ENCODE results near the gene PPARG. TPM values are rescaled to one million over a fixed set of nuclear protein-coding genes. Genes with fewer than 3 reads are reported as not detected.

The PPARG gene
- total and polyA plus RNA-seq, 3 experiments from 2014 or later, result 0.66 to 0.74 TPM; not detected in 1

DNA sequence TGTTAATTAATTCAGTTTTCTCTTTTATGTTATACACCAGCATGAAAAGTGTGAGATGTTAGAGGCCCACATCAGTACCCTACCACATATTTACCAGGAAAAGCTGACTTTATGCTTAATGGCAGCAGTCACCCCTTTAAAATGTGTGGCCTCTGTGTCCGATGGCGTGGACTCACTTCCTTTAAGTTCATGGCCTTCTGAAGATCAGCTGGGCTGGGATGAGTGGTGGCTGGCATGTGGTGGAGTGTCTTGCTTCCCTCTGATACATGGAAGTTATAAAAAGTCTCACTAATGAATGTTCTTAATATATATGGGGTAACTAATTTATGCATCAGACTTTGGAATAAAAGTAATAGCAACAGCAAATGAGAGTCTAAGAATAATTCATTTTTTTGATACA, 32.1 kb downstream of the PPARG start:
- peaks cover 7 to 22% of the 10 kb centered on the region in 2 donors for H3K27me3 Mint-ChIP-seq
- no peaks in the 10 kb centered on the region for H3K4me1 Mint-ChIP-seq
- DNase-seq, result no peak
- no peaks in the 10 kb centered on the region for H3K4me1 ChIP-seq (ENCODE audit: insufficient read depth, low read length)
- H3K36me3 ChIP-seq (ENCODE audit: insufficient read depth, low read length), result no peaks in the 10 kb centered on the region
- H3K36me3 Mint-ChIP-seq, result no peaks in the 10 kb centered on the region
- H3K9me3 Mint-ChIP-seq, result no peaks in the 10 kb centered on the region
- H3K4me3 Mint-ChIP-seq, result no peak overlapping the region
- H3K4me3 ChIP-seq (ENCODE audit: low read length), result no peak overlapping the region
- CTCF ChIA-PET, result no interaction called here
- no peak overlapping the region for H3K27ac Mint-ChIP-seq
- no peak overlapping the region for H3K27ac ChIP-seq (ENCODE audit: low read depth, low read length)
- H3K9me3 ChIP-seq (ENCODE audit: low read length), result no peaks in the 10 kb centered on the region
- no peaks in the 10 kb centered on the region for H3K27me3 ChIP-seq (ENCODE audit: insufficient read depth, low read length, poor library complexity, severe bottlenecking)
- POLR2A ChIA-PET, result no interaction called here

DNA sequence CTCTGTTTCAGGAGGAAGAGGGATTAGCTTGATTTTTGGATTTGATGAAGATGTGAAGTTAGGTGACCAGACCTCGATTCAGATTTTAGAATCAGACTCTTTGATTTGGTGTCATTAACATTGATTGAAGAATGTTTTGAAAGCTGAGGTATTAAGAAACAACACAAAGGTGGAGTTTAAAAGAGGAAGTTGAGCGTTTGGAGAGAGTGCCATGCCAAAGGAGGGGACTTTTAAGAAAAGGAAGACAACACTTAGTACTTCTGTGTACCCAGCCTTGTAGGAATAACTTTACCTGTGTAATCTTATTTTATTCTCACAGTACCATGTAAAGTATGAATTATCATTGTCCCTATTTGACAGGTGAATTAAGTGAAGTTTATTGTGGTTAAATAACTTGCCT, 34.4 kb downstream of the PPARG start:
- ChIA-PET CTCF (no interaction called here), POLR2A (no interaction called here)
- H3K4me3 Mint-ChIP-seq, result no peak overlapping the region
- no peak overlapping the region for H3K27ac Mint-ChIP-seq
- Histone ChIP-seq H3K9me3 (ENCODE audit: low read length) (no peaks in the 10 kb centered on the region), H3K4me3 (ENCODE audit: low read length) (no peak overlapping the region), H3K27me3 (ENCODE audit: insufficient read depth, low read length, poor library complexity, severe bottlenecking) (no peaks in the 10 kb centered on the region), H3K36me3 (ENCODE audit: insufficient read depth, low read length) (no peaks in the 10 kb centered on the region), H3K27ac (ENCODE audit: low read depth, low read length) (no peak overlapping the region), H3K4me1 (ENCODE audit: insufficient read depth, low read length) (no peaks in the 10 kb centered on the region)
- H3K36me3 Mint-ChIP-seq, result no peaks in the 10 kb centered on the region
- peaks cover 10 to 16% of the 10 kb centered on the region in 2 donors for H3K27me3 Mint-ChIP-seq
- no peaks in the 10 kb centered on the region for H3K4me1 Mint-ChIP-seq
- no peak for DNase-seq
- H3K9me3 Mint-ChIP-seq, result no peaks in the 10 kb centered on the region

DNA sequence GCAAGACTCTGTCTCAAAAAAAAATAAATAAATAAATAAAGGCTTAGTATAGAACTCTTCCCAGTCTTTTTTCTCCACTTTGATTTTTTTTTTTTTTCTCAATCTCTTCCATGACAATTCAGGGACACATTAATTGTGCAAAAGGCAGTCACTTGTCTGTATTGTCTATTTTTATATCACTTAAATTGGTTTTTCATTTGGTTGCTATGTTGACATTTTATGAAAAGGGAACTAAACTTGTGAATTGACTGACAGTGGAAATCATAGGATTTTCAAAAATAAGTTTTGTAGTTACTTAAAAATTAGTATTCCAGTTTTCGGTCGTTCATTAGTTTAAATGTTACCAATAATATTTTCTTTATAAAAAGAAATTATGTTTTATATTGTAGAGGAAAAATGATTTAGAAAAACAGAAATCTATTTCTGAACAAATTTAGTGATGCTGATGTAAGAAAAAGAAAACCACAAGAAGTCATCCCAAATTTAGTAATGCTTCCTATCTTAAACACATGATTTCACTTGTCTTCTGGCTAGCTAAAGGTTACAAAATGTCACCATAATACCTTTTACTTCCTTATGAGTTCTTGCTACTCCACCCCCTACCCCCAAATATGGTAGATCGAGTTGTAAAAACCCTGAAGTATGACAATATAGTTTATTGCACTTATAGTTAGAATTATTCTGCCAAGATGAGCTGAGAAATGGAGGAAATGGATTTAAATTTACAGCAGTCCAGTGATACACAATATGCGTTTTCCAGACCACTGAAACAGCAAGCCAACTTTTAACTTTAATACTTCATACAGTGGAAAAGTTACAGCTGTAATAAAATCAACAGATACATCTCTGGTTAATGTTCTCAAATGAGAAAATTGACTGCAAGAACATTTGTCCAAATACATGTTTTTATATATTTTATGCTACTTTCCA, 37.0 kb downstream of the PPARG start:
- H3K36me3 ChIP-seq (ENCODE audit: insufficient read depth, low read length), result no peaks in the 10 kb centered on the region
- H3K9me3 Mint-ChIP-seq, result no peaks in the 10 kb centered on the region
- no peak overlapping the region for H3K27ac ChIP-seq (ENCODE audit: low read depth, low read length)
- no peaks in the 10 kb centered on the region for H3K27me3 ChIP-seq (ENCODE audit: insufficient read depth, low read length, poor library complexity, severe bottlenecking)
- no peak overlapping the region for H3K27ac Mint-ChIP-seq
- peaks cover 10 to 16% of the 10 kb centered on the region in 2 donors for H3K27me3 Mint-ChIP-seq
- ChIA-PET POLR2A (interaction anchor here (0.5 kb wide), 1 partner anchor 406 kb away, joined by 3 read pairs; no protein-coding TSS in a partner anchor), CTCF (no interaction called here)
- no peaks in the 10 kb centered on the region for H3K36me3 Mint-ChIP-seq
- H3K4me3 ChIP-seq (ENCODE audit: low read length), result no peak overlapping the region
- H3K4me3 Mint-ChIP-seq, result no peak overlapping the region
- no peaks in the 10 kb centered on the region for H3K4me1 Mint-ChIP-seq
- no peaks in the 10 kb centered on the region for H3K4me1 ChIP-seq (ENCODE audit: insufficient read depth, low read length)
- no peaks in the 10 kb centered on the region for H3K9me3 ChIP-seq (ENCODE audit: low read length)
- DNase-seq, result no peak

DNA sequence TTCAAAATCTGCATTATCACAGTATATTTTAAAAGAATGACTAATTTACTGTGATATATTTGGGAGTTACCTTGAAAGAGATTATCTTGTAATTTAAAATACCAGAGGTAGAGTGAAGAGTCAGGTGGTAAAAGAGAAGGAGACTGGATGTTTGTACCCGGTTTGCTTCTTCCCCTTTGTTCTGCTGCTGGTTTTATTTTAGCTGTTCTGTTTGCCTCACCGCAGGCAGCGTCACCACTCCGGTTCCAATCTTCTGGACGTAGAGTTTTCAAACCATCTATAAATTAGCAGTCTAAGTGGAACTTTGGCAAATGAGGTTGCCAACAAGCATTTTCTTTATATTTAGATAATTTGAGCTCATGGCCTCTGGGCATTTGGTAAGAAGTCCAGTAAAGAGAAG, 38.2 kb downstream of the PPARG start:
- no peak for DNase-seq
- no peaks in the 10 kb centered on the region for H3K9me3 ChIP-seq (ENCODE audit: low read length)
- ChIA-PET POLR2A (no interaction called here), CTCF (interaction anchor here (1.5 kb wide), 1 partner anchor 8 kb away, joined by 4 read pairs; no protein-coding TSS in a partner anchor)
- H3K4me1 ChIP-seq (ENCODE audit: insufficient read depth, low read length), result no peaks in the 10 kb centered on the region
- no peak overlapping the region for H3K27ac ChIP-seq (ENCODE audit: low read depth, low read length)
- no peak overlapping the region for H3K4me3 ChIP-seq (ENCODE audit: low read length)
- H3K36me3 Mint-ChIP-seq, result no peaks in the 10 kb centered on the region
- no peak overlapping the region for H3K4me3 Mint-ChIP-seq
- H3K27me3 ChIP-seq (ENCODE audit: insufficient read depth, low read length, poor library complexity, severe bottlenecking), result no peaks in the 10 kb centered on the region
- H3K27ac Mint-ChIP-seq, result no peak overlapping the region
- H3K27me3 Mint-ChIP-seq, result peaks cover 9 to 10% of the 10 kb centered on the region in 2 donors
- no peaks in the 10 kb centered on the region for H3K4me1 Mint-ChIP-seq
- H3K9me3 Mint-ChIP-seq, result no peaks in the 10 kb centered on the region
- no peaks in the 10 kb centered on the region for H3K36me3 ChIP-seq (ENCODE audit: insufficient read depth, low read length)

DNA sequence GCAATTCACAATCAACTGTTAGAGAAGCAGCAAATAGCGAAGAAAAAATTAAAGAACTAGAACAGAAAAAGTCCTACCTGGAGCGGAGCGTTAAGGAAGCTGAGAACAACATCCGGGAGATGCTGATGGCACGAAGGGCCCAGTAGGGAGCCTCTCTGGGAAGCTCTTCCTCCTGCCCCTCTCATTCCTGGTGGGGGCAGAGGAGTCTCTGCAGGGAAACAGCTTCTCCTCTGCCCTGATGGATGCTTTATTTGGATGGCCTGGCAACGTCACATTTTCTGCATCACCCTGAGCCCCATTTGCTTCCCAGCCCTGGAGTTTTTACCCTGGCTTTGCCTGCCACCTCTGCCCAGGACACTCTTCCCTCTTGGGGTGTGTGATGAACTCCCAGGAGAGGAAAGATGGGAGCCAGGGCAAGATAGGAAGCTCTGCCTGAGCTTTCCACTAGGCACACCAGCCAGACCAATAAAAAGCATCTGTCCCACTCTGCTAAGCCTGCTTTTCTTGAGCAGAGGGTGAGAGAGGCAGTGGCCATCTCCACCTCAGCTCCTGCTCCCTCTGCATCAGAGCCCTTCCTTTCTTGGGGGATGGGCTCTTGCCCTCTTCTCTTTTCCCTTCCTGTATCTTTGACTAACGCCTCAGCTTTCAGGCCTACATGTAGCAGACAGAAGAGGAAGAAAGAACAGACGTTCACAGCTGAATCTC, 39.4 kb downstream of the PPARG start:
- no peaks in the 10 kb centered on the region for H3K9me3 ChIP-seq (ENCODE audit: low read length)
- POLR2A ChIA-PET, result no interaction called here
- H3K27me3 ChIP-seq (ENCODE audit: insufficient read depth, low read length, poor library complexity, severe bottlenecking), result no peaks in the 10 kb centered on the region
- H3K27ac ChIP-seq (ENCODE audit: low read depth, low read length), result no peak overlapping the region
- no peak overlapping the region for H3K4me3 Mint-ChIP-seq
- H3K27ac Mint-ChIP-seq, result no peak overlapping the region
- CTCF ChIA-PET, result interaction anchor here (1.5 kb wide), 1 partner anchor 10 kb away, joined by 4 read pairs; no protein-coding TSS in a partner anchor
- no peaks in the 10 kb centered on the region for H3K4me1 ChIP-seq (ENCODE audit: insufficient read depth, low read length)
- no peak overlapping the region for H3K4me3 ChIP-seq (ENCODE audit: low read length)
- no peak for DNase-seq
- H3K36me3 ChIP-seq (ENCODE audit: insufficient read depth, low read length), result no peaks in the 10 kb centered on the region
- H3K27me3 Mint-ChIP-seq, result peaks cover 4 to 5% of the 10 kb centered on the region in 2 donors
- no peaks in the 10 kb centered on the region for H3K36me3 Mint-ChIP-seq
- H3K9me3 Mint-ChIP-seq, result no peaks in the 10 kb centered on the region
- no peaks in the 10 kb centered on the region for H3K4me1 Mint-ChIP-seq

DNA sequence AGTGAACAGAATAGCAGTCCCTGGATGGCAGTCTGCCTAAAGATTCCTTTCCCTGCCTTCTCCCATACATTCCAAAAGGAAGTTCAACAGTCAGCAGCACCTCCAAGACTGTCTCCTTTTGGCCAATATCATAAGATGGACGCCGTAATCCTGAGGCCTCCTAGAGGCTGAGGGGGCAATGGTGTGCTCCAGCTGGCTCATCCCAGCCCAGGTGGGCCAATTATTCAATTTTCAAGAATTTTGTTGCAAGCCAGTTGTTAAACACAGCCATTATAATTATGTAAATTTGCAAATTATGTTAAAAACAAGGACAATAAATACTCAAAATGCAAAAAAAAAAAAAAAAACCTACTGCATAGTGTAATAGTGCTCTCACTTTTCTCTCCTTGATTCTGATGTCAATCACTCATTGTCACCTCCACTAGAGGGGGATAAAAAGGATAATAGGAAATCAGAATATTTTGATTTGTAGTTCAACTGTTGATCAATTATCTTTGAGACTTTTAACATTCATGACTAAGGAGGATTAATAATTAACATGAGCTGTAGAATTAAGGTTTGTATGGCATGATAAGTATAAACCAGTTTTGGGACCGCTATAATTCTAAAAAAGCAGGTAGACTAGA, 40.1 kb downstream of the PPARG start:
- Mint-ChIP-seq H3K4me3 (no peak overlapping the region), H3K27ac (no peak overlapping the region), H3K4me1 (no peaks in the 10 kb centered on the region), H3K36me3 (no peaks in the 10 kb centered on the region), H3K9me3 (no peaks in the 10 kb centered on the region), H3K27me3 (peaks cover 4 to 5% of the 10 kb centered on the region in 2 donors)
- H3K9me3 ChIP-seq (ENCODE audit: low read length), result no peaks in the 10 kb centered on the region
- no peaks in the 10 kb centered on the region for H3K36me3 ChIP-seq (ENCODE audit: insufficient read depth, low read length)
- no peak for DNase-seq
- ChIA-PET POLR2A (no interaction called here), CTCF (no interaction called here)
- H3K4me1 ChIP-seq (ENCODE audit: insufficient read depth, low read length), result no peaks in the 10 kb centered on the region
- H3K27me3 ChIP-seq (ENCODE audit: insufficient read depth, low read length, poor library complexity, severe bottlenecking), result no peaks in the 10 kb centered on the region
- no peak overlapping the region for H3K4me3 ChIP-seq (ENCODE audit: low read length)
- no peak overlapping the region for H3K27ac ChIP-seq (ENCODE audit: low read depth, low read length)

DNA sequence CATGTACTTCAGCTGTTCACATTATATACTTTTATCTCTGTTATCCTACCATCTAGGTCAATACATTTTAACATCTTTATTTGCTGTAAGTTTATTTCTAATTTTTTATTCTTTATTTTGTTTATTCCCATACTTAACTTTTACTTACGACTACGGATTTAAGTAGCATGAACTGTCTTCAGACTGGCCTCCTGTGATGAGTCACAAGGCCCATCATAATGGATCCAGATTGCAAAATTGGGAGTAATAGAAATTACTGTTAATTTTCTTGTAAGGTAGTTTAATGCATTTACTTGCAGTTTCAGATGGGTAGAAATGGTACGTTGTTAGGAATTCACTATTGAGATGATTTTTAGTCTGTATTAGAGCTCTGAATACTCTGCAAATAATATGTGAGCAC, 45.9 kb downstream of the PPARG start:
- POLR2A ChIA-PET, result no interaction called here
- Histone ChIP-seq H3K27ac (ENCODE audit: low read depth, low read length) (no peak overlapping the region), H3K27me3 (ENCODE audit: insufficient read depth, low read length, poor library complexity, severe bottlenecking) (no peaks in the 10 kb centered on the region), H3K4me3 (ENCODE audit: low read length) (no peak overlapping the region), H3K4me1 (ENCODE audit: insufficient read depth, low read length) (no peaks in the 10 kb centered on the region), H3K9me3 (ENCODE audit: low read length) (no peaks in the 10 kb centered on the region), H3K36me3 (ENCODE audit: insufficient read depth, low read length) (no peaks in the 10 kb centered on the region)
- Mint-ChIP-seq H3K9me3 (no peaks in the 10 kb centered on the region), H3K27me3 (no peaks in the 10 kb centered on the region), H3K4me1 (peaks cover 11 to 18% (median 16%) of the 10 kb centered on the region in 3 donors), H3K4me3 (no peak overlapping the region), H3K27ac (no peak overlapping the region), H3K36me3 (no peaks in the 10 kb centered on the region)
- CTCF ChIA-PET, result no interaction called here
- no peak for DNase-seq

DNA sequence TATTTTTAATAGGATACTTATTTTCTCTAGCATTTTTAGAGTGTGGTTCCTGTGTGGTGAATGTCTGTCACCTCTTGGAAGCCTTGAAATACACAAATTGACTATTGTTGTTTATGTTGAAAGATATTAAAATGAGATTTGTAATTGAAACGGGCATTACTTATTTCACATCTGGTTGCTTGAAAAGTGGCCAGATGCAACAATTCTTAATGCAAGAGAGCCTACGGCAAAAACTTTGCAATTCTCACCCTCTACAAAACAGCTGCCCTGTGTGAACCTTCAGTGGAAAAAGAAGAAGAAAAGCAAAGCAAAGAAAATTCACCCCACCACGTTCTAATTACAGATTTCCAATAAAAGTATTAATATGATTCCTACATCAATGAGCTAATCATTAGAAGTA, 46.6 kb downstream of the PPARG start:
- Histone ChIP-seq H3K36me3 (ENCODE audit: insufficient read depth, low read length) (no peaks in the 10 kb centered on the region), H3K4me3 (ENCODE audit: low read length) (no peak overlapping the region), H3K9me3 (ENCODE audit: low read length) (no peaks in the 10 kb centered on the region), H3K27ac (ENCODE audit: low read depth, low read length) (no peak overlapping the region), H3K4me1 (ENCODE audit: insufficient read depth, low read length) (no peaks in the 10 kb centered on the region), H3K27me3 (ENCODE audit: insufficient read depth, low read length, poor library complexity, severe bottlenecking) (no peaks in the 10 kb centered on the region)
- Mint-ChIP-seq H3K27ac (peak overlapping the region in 6 of 8 donors; percentile 76 to 92 (median 86)), H3K4me1 (peaks cover 11 to 18% (median 16%) of the 10 kb centered on the region in 3 donors), H3K36me3 (no peaks in the 10 kb centered on the region), H3K4me3 (peak overlapping the region in 4 of 7 donors; percentile 3 to 77 (median 60)), H3K27me3 (no peaks in the 10 kb centered on the region), H3K9me3 (no peaks in the 10 kb centered on the region)
- no peak for DNase-seq
- CTCF ChIA-PET, result interaction anchor here (1.4 to 1.6 kb wide), 2 partner anchors 13 to 144 kb away, joined by 3 to 4 read pairs; no protein-coding TSS in a partner anchor
- POLR2A ChIA-PET, result no interaction called here
